ENCODE measurements around the gene RAD23A.
"Not testable (repeated sequence)": the region's sequence is repeated elsewhere in the genome, so short reads cannot be mapped to it uniquely, and the experiment has no call there.

Gene RAD23A

DNA sequence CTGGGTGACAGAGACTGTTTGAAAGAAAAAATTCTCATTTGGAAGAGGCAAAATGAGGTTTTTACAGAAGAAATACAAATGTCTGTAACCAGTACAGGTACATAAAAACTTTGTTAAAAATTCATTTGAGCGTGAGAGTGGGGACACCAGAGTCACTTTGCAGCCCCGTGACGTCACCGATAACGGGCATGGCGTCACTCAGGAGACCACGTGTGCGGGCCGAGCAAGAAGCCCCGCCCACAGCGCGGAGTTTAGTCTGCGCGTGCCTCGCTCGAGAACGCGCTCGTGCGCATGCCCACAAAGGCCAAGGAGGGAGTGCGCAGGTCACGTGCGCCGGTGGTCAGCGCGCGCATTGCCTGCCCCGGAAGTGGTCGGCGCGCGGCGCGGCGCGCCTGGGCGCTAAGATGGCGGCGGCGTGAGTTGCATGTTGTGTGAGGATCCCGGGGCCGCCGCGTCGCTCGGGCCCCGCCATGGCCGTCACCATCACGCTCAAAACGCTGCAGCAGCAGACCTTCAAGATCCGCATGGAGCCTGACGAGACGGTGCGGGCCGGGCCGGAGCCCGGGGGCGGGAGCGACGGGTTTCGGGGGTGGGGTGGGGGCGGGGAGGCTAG lies at the start of gene RAD23A:
Gene RAD23A (plus strand): TSS at position 384 of the 613 bp plus-strand sequence. CDS start 87 bp downstream, at position 471.
- peak; percentile 84 for DNase-seq

GRCh38 chr19:12896460-12896859 lies 49.2 kb upstream of the RAD23A start:
- no peak for DNase-seq

DNA sequence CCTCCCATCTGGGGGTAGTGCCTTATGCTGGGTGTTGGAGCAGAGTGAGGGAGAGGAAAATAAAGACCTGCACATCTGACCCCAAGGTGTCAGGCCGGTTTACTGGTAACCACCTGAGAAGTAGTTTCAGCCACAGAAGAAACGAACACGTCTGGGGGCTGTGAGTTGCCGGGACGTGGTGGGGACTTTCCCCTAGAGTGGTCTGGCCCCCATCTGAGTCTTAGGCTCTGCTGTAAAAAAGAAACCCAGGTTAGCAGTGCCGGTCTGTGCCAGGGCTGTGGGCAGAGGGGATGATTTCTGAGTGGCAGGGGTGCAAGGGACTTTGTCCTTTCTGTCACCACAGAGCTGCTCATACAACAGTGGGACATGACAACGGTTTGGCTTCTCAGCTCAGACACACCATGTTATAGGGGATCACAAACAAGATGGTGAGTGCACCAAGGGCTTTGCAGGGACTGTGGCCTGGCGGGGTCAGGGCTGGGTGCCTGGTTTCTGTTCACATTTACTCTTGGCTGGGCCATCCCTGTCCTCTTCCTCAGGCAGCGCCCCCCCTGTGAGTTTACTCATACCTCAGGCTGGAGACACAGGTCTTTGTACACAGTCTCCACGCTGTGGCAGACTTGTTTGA lies 45.7 kb upstream of the RAD23A start:
- no peak for DNase-seq

DNA sequence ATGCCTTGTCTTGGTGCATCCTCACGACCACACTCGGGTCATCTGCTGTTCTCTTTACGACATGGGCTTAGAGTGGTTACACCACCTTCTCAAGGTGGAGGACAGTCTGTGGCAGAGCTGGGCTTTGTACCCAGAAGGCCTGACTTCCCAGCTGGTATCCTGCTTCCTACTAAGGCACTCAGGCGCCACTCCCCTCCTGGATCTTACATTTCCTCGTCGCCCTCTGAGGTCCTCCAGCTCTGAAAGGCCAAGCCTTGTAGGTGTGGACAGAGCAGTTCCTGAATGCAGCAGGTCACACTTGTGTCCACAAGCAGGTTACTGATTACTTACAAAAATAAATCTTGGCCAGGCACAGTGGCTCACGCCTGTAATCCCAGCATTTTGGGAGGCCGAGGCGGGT lies 38.5 kb upstream of the RAD23A start:
- DNase-seq, result no peak

DNA sequence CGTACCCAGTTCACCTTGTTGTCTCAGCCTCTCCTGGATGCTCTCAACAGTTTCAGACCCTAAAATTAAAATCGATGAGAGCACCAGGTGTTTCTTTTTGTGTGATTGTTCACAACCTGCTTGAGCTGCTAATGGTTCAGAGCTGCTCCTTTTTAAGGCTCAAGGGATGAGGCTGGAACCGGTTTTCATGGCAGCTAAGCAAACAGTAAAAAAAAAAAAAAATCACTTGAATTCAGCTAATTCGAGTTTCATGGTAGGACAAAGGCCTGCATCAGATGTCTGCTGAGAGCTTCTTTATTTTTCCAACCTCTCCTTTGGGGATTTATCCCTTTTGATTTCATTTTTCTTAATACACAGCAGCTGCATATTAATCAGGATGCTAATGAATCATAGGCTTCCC lies 33.1 kb upstream of the RAD23A start:
- peak; percentile 45 for DNase-seq

GRCh38 chr19:12913011-12913561 lies 32.6 kb upstream of the RAD23A start:
- DNase-seq, result peak; percentile 80

GRCh38 chr19:12913851-12914690 lies 31.6 kb upstream of the RAD23A start:
- no peak for DNase-seq

GRCh38 chr19:12915860-12916259 lies 29.8 kb upstream of the RAD23A start:
- not testable (repeated sequence) for DNase-seq

DNA sequence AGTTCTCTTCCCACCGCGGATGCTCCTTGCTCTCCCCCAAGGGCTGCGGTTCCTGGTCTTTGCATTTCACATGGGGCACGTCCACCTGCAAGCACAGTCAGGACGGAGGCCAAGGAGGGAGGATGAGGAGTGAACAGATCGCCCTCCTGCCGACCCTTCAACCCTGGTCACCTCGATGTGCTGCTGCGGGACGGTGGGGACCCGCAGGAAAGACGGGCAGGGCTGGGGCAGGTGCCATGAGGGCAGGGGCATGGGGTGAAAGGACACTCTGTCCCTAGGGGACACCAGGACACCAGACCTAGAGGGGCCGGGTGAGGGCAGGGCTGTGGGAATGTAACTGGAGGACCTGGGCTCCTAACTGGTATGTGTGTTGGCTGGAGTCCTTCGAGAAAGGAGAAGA lies 27.4 kb upstream of the RAD23A start:
- DNase-seq, result no peak

DNA sequence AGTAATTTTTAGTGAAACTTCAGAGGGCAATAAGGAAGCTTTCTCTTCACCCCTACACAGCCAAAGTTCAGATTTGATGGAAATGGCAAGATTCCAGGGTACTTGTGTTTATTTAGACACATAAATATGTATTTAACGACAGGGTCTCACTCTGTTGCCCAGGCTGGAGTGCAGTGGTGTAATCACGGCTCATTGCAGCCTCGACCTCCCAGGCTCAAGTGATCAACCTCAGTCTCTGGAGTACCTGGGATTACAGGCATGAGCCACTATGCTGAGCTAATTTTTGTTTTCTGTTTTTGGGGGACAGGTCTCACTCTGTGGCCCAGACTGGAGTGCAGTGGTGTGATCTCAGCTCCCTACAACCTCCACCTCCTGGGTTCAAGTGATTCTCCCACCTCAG lies 24.6 kb upstream of the RAD23A start:
- DNase-seq, result no peak

DNA sequence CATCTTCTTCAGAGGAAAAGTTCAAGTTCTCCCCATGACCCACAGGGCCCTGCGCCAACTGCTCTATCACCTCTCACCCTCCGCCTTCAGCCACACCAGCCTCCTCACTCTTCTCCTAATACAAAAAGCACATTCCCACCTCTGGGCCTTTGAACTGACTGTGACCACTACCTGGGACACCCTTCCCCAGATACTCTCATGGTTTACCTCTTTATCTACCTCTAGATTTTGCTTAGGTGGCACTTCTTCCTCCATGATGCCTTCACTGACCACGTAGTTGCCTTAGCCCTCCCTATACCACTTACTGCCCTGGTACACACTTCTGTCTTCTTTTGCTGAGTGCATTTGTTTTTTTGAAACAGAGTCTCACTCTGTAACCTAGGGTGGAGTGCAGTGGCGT lies 22.7 kb upstream of the RAD23A start:
- DNase-seq, result no peak

DNA sequence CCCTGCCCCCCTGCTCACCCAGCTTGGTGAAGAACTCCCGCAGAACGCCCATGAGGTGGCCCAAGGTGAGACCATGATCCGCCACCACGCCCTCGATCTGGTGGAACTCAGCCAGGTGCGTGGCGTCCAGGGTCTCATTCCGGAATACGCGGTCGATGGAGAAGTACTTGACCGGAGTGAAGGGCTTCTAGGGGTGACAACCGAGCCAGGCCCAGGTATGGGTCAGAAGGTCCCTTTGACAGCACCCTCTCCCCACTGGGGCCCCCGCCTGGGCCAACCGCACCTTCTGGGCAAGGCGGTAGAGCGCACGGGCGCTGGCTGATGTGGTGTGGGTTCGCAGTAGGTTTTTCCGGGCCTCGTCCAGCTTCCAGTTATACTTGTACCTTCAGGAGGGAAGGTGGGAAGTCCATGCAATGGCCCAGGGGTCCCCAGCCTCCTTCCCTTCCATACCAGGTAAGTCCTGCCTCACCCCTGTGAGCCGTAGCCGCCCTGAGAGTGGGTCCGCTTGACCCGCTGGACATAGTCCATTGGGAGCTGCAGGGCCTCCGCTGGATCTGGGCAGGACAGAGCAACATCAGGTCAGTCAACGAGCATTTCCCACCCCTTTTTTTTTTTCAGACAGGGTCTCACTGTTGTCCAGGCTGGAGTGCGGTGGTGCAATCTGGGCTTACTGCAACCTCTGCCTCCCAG lies 20.9 kb upstream of the RAD23A start:
- DNase-seq, result no peak

DNA sequence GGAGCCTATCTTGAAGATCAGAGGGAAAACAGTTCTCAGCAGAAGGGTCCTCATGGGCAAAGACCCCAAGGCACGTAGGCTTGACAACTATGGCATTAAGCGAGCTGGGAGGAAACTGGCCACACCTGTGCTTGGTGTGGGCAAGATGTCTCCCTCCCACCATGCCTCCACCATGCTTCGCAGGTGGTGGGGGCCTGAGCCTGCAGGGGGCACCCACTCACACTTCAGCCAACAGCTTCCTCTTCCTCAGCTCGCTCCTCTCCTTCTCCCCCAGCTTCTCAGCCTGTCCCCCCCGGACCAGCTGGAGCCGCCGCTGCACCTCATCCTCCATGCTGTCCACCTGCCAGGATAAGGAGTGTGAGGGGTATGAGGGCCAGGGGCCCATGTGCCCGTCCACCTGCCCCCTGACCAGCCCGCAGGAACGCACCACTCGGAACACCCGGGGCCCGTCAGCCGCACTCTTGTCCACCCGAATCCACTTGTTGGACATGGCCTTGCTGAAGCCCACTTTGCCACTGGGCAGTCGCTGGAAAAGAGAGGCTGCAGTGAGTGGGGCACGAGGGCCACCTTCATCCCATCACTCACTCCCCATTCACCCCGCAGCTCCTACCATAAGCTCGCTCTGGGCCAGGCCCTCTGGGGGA lies 15.5 kb upstream of the RAD23A start:
- DNase-seq, result no peak

- DNase-seq, result no peak
These were observed 13.0 kb upstream of the RAD23A start for GRCh38 chr19:12932392-12933286.

DNA sequence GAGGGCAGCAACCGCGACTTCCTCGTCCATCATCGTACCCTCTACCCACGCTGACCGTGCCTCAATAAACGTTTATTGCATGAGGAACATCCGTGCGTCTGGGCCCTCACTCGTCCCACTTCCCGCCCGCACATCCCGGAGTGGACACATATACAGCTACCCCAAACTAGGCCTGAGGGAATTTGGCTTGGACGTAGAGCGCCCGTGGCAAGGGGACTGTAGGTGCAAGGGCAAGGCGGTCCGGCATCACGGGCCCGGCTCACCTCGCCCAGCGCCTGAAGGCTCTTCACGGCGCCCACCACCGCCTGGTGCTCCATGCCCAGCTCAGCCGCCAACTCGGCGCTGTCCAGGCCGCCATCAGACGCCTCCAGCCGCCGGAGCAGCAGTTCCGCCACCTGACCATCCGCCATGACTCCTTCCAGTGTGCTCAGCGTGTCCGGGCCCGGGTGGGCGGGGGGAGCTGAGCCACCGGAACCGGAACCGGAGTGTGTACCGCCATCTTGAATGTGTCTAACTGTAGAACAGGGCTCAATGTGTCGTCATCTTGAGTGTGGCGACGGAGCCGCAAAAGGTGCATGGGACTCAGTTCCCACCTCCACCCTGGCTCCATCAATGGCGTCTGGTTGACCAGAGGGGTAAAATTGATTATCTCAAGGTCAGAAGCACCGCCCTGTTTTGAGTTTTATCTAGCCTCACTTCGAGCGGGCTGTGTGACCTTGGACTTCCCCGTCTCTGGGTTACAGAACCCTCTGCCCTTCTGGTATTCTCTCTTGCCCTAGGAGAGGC lies 12.2 kb upstream of the RAD23A start, which contains the start of gene FARSA:
Gene FARSA (minus strand): TSS at position 425 of the 786 bp plus-strand sequence. CDS start 15 bp downstream, at position 410.
- peak; percentile 75 for DNase-seq

- DNase-seq, result no peak
These were observed 10.6 kb upstream of the RAD23A start for GRCh38 chr19:12935071-12935470.

GRCh38 chr19:12936582-12936981 lies 9.1 kb upstream of the RAD23A start:
- no peak for DNase-seq

- DNase-seq, result no peak
These were observed 8.4 kb upstream of the RAD23A start for GRCh38 chr19:12937093-12937926.
